ENCODE measurements around the gene INO80E. TPM values are rescaled to one million over a fixed set of nuclear protein-coding genes. Genes with fewer than 3 reads are reported as not detected.

INO80E gene
- total RNA-seq, 1 experiment from 2014 or later: 94.1 TPM

DNA sequence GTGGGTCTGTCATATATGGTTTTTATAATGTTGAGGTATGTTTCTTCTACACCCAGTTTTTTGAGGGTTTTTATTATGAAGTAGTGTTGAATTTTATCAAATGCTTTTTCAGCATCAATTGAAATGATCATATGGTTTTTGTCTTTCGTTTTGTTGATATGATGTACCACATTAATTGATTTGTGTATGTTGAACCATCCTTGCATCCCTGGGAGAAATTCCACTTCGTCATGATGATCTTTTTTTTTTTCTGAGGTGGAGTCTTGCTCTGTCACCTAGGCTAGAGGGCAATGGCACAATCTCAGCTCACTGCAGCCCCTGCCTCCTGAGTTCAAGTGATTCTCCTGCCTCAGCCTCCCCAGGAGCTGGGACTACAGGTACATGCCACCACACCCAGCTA is 48.1 kb upstream of the INO80E start:
- WGBS (ENCODE audit: extremely low coverage, insufficient read length, low lambda C conversion rate): no CpG with 5 or more reads among the region's 2 CpGs
- Mint-ChIP-seq H3K4me1 (peaks cover 16 to 19% of the 10 kb centered on the region in 2 experiments), H3K4me3 (no peak overlapping the region), H3K27ac (no peak overlapping the region), H3K27me3 (ENCODE audit: low read depth) (no peaks in the 10 kb centered on the region), H3K9me3 (no peaks in the 10 kb centered on the region), H3K36me3 (ENCODE audit: insufficient read depth in 1 of 3, low read depth in 3 of 3) (no peaks in the 10 kb centered on the region)
- Histone ChIP-seq H3K18ac (ENCODE audit: insufficient read length, low read depth, low read length) (no peak overlapping the region), H3K27me3 (ENCODE audit: insufficient read depth, low read length) (no peaks in the 10 kb centered on the region), H3K9me3 (ENCODE audit: control insufficient read depth, low read depth, low read length) (no peaks in the 10 kb centered on the region), H3K14ac (ENCODE audit: insufficient read depth, low read length) (no peak overlapping the region), H2BK12ac (ENCODE audit: insufficient read length, low read depth, low read length) (no peak overlapping the region), H3K4me2 (ENCODE audit: insufficient read depth, insufficient read length, low read length) (no peak overlapping the region), H3K79me2 (ENCODE audit: insufficient read depth, low read length) (no peaks in the 10 kb centered on the region), H4K5ac (ENCODE audit: insufficient read length, low read depth, low read length) (no peak overlapping the region), H4K8ac (replicated peaks; ENCODE audit: insufficient read length, low read depth, low read length) (no peak overlapping the region), H3K56ac (ENCODE audit: insufficient read length, low read depth, low read length) (no peak overlapping the region), H2AK5ac (ENCODE audit: insufficient read length, low read length) (no peak overlapping the region), H2BK5ac (ENCODE audit: insufficient read length, low read length) (no peak overlapping the region), H3K23ac (ENCODE audit: insufficient read length, low read depth, low read length) (no peak overlapping the region), H4K20me1 (ENCODE audit: control insufficient read depth, insufficient read depth, insufficient read length) (no peaks in the 10 kb centered on the region), H3K27ac (ENCODE audit: insufficient read length, low read depth, low read length) (no peak overlapping the region), H2BK15ac (ENCODE audit: low read depth, low read length) (no peak overlapping the region), H2BK120ac (ENCODE audit: low read depth, low read length, poor library complexity, severe bottlenecking) (no peak overlapping the region), H3K4me1 (ENCODE audit: insufficient read depth, low read length) (peaks cover 4% of the 10 kb centered on the region; the same call in 1 of the 2 replicates), H3K4ac (ENCODE audit: low read depth, low read length) (no peak overlapping the region), H3K79me1 (ENCODE audit: insufficient read depth, low read depth, low read length, poor library complexity, severe bottlenecking) (no peaks in the 10 kb centered on the region), H3K23me2 (ENCODE audit: insufficient read length, low read depth, low read length, poor library complexity, severe bottlenecking) (no peaks in the 10 kb centered on the region), H3T11ph (ENCODE audit: low read length) (no peak overlapping the region), H2BK20ac (ENCODE audit: low read depth, low read length, poor library complexity, severe bottlenecking) (no peak overlapping the region), H2AFZ (ENCODE audit: low read length) (no peak overlapping the region), H3K9ac (ENCODE audit: extremely low read depth, insufficient read length, low read length) (no peak overlapping the region), H4K91ac (ENCODE audit: insufficient read length, low read depth, low read length) (no peak overlapping the region)
- DNase-seq: no peak
- TF ChIP-seq CTCF (conservative IDR thresholded peaks at IDR 0.05): no peak
